NCI-H1694 (cell line): ENCODE results near the gene PPM1E.
"Not testable (repeated sequence)": the region's sequence is repeated elsewhere in the genome, so short reads cannot be mapped to it uniquely, and the experiment has no call there.

Source experiments
- DNase-seq: peaks from one replicate; lab custom pipeline; 2025; lab: John Stamatoyannopoulos, UW

The PPM1E gene

DNA sequence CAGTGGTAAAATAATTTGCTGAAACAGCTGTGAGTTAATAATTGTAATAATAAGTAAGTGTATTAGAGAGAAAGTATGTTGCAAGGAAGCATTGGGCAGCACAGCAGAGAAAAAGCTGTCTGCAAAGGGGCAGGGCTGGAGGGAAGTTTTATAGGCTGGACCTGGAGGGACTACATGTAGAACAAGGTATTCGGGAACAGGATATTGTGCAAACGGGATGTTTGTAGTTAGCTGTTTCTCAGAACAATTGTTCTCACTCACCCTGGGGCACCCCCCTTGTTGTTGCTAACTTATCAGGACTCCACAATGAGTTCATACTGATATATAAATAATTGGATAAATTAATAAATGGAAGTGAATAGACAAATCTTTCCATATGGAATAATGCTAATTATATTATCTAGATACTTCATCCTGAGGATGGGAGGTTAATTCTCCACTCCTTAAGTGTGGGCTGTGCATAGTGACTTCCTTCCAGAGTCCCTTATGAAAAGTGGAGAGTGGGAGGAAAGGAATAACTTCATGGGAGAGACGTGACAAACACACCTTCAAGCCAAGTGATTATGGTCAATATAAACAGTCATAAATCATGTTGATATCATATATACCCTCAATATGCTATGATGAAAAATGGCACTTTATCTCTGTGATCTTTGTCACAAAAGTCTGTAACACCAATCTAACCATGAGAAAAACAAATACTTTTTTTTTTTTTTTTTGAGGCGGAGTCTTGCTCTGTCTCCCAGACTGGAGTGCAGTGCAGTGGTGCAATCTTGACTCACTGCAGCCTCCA, 85.4 kb downstream of the PPM1E start:
- no peak for DNase-seq

DNA sequence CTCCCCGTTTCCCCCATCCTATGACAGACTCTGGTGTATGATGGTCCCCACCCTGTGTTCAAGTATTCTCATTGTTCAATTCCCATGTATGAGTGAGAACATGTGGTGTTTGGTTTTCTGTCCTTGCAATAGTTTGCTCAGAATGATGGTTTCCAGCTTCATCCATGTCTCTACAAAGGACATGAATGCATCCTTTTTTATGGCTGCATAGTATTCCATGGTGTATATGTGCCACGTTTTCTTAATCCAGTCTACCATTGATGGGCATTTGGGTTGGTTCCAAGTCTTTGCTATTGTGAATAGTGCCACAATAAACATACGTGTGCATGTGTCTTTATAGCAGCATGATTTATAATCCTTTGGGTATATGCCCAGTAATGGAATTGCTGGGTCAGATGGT, 90.8 kb downstream of the PPM1E start:
- DNase-seq = not testable (repeated sequence)

DNA sequence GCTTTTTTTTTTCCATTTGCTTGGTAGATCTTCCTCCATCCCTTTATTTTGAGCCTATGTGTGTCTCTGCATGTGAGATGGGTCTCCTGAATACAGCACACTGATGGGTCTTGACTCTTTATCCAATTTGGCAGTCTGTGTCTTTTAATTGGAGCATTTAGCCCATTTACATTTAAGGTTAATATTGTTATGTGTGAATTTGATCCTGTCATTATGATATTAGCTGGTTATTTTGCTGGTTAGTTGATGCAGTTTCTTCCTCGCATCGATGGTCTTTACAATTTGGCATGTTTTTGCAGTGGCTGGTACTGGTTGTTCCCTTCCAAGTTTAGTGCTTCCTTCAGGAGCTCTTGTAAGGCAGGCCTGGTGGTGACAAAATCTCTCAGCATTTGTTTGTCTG, 94.5 kb downstream of the PPM1E start:
- not testable (repeated sequence) for DNase-seq

DNA sequence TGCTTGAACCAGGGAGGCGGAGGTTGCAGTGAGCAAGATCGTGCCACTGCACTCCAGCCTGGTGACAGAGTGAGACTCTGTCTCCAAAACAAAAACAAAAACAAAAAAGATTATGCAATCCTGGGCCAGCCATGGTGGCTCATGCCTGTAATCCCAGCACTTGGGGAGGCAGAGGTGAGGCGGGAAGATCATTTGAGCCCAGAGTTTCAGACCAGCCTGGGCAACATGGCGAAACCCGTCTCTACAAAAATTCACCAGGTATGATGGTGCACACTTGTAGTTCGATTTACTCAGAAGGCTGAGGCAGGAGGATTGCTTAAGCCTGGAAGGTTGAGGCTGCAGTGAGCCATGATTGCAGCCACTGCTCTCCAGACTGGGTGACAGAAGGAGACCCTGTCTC, 109.6 kb downstream of the PPM1E start:
- DNase-seq = no peak

DNA sequence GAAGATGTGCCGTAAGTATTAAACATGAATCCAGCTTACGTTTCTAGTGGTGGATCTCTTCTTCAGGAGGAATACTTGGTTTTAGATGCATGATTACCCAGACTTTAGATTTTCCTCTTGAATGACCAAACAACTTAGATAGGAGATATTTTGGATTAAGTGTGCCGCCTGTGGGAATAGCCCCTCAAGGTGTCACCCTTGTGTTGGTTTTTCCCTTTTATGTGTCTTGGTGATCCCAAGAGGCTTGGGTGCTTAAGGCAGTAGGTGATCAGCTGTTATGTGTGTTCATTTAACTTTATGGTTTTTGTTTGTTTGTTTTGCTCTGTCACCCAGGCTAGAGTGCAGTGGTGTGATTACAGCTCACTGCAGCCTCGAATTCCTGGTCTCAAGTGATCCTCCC, 115.1 kb downstream of the PPM1E start:
- DNase-seq = no peak

DNA sequence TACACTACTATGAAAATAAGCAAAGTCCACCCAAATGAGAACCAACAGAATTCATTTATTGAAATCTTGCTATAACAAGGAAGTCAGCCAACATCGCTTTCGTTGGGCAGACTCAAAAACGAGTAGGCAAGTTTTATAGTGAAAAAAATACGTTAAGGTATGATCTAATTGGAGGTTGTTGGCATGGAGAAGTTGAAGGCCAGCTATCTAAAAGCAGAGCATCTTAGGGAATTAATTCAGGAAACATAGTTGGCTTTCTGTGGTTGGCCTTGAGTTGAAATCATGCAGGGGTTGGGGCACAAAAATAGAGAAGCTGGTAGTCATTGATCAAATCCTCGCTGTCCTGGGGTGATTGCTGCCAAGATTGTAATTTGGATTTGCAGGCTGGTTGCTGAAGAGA, 118.3 kb downstream of the PPM1E start:
- no peak for DNase-seq

DNA sequence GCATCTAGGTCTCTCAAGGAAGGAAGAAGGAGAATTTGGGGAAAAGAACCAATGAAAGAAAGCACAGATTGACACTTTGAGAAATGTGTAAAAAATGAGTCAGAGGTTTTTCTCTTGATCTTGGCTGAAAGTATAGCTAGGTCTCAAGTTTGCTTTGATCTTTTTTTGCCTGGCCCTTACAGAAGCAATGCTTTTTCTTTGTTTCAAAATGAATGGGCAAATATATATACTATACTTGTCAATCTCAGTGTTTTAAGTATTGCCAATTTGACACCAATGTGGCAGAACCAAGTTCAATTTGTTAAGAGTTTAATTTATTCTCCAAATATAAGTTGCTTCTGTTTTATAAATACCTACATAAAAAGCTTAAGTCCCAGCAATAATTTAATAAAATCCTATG, 119.6 kb downstream of the PPM1E start:
- no peak for DNase-seq

DNA sequence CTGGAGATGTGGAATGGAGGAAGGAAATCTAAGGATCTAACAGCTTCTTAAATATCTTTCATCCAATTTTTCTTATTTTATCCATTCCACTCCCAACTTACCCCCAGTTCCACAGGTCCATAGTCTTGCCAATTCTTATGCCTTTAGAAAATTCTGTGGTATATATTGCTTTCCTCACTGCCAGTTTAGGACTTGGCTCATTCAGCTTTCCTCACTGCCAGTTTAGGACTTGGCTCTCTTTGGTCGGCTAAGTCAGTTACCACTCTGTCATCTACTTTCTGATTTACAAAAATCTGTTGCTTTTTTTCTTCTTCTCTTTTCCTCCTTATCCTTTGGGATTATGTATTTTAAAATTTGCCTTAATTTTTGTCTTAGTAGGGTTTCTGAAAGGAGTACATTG, 128.5 kb downstream of the PPM1E start:
- DNase-seq = no peak

DNA sequence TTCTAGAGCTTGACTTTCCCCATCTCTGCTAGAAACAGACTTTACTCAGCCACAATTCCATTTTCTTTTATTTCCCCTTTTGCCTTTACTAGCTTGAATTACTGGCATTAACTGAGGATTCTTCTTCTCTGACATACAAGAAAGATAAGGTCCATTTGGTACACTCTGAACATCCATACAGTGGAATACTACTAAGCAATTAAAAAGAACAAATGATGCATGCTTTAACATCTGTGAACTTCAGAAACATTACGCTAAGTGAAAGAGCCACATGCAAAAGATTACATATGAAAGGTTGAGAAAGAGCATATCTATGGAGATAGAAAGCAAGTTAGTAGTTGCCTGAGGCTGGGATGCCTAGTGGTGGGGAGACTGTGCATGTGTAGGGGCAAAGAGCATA, 130.9 kb downstream of the PPM1E start:
- DNase-seq = no peak

DNA sequence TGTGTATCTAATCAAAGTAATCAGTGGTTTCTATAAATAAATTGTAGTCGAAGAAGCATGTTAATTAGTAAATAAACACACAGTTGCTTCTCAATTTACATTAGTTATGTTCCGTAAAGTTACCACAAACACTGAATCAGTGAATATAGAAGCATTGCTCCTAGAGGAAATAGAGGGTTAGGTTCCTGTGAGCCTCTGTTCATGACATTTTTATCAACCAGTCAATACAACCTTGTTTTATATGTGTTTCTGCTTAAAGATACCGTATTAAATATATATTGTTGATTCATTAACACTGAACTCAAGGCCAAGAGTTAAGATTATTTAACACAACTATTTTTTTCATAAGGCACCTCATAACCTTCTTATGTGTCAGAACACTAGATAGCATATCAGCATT, 134.3 kb downstream of the PPM1E start:
- DNase-seq = no peak

DNA sequence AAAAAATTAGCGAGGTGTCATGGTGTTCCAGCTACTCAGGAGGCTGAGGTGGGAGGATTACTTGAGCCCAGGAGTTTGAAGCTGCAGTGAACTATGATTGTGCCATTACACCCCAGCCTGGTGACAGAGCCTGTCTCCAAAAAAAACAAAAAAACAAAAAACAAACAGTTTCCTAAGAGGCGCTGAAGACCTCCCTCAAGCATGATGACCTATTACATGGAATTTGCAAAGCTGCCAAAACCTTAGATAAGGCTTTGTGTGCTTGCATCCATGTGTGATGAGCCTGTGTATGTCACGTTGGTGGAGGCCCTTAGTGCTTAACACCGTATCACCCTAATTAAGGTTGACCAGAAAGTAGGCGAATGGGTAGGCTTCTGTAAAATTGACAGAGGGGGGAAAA, 143.5 kb downstream of the PPM1E start:
- no peak for DNase-seq

DNA sequence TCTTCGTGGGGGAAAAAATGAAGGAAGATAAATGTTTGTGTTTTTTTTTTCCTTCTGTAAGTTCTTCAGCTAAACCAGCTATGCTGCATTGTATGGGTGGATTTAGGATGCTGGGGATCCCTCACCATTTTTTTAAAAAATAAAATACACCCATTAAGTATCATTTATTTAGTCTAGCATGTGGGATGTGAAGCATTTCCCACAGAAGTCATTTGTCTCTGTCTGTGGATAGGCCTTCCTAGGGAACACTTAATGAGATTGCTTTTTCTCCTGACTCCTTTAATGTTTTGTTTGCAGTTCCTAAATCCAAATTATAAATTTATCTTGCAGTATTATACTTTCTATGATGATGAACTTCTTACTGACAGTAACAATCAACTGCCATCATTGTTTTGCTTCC, 146.7 kb downstream of the PPM1E start:
- no peak for DNase-seq

DNA sequence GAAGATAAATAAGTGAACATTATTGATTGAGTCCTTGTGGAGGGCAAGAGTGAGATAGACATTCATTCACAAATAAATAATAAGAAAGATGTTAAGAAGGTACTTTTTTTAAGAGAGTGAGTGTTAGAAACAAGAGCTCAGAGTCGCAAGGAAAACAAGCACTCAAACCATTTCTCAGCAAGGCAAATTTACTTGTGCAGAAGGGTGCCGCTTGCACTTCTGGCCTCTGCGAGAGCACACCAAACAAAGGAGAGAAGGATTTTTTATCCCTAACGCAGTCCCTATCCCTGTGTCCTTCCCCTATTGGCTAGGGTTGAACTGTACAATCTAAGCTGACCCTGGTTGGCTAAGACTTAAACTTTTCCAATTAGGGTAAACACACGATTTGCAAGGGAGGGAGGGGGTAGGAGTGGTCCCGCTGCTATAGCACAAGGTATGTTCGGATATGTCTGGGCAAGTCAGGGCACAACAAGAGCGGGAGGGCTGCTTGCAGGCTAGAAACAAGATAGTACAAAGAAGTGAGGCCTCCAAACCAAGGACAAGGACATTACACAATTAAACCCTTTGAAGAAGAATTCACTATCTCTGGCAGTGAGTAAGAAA, 156.2 kb downstream of the PPM1E start:
- DNase-seq = no peak

DNA sequence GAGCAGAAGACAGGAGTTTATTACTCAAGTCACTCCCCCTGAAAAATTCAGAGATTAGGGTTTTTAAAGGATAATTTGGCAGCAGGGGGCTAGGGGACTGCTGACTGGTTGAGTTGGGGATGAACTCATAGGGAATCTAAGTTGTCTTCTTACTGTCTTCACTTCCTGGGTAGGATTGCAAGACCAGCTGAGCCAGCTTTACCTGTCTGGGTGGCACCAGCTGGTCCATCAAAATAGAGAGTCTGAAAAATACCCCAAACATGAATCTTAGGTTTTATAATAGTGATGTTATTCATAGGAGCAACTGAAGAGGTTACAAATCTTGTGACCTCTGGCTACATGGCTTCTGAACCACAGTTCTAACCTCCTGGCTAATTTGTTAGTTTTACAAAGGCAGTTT, 157.9 kb downstream of the PPM1E start:
- no peak for DNase-seq

DNA sequence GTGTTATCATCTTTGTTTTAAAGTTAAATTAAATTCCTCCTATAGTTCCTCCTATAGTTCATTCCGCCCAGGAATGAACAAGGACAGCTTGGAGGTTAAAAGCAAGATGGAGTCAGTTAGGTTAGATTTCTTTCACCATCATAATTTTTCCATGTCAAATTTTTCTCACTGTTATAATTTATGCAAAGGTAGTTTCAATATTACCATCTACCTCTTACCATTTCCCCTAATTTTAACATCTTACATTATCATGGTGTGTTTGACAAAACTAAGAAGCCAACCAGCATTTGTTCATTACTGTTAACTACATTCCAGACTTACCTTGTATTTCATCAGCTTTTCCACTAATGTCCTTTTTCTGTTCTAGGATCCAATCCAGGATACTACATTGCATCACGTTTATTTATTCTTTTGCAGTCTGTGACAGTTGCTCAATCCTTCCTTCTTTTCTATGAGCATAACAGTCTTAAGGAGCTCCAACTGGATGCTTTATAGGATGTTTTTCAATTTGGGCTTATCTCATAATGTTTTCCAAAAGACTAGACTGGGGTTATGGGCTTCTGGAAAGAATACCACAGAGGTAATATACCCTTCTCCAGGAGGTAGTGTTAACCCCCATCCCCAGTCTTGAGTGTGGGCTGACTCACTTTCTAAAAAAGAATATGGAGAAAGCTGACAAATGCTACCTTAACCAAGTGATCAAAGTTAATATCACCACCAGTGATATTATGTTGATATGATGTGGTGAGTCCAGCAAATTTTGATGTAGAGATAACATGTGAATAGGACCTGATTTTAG, 158.5 kb downstream of the PPM1E start:
- no peak for DNase-seq

DNA sequence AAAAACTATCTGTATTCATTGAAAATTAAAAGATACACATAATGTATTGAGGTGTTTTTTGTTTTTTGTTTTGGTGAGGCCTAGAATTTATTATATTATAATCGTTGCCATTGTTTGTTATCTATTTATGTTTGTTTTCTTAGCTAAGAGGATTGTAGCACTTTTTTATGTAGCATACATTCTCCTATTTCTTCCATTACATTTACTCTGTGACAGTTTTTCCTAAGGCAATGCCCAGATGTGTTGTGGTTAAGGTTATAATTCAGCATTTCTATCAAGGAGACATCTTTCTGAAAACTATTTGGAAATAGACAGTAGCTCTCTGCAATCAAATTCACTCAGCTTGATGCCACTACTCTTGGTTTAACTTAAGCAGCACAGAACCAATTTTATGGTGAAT, 161.6 kb downstream of the PPM1E start:
- DNase-seq = no peak

DNA sequence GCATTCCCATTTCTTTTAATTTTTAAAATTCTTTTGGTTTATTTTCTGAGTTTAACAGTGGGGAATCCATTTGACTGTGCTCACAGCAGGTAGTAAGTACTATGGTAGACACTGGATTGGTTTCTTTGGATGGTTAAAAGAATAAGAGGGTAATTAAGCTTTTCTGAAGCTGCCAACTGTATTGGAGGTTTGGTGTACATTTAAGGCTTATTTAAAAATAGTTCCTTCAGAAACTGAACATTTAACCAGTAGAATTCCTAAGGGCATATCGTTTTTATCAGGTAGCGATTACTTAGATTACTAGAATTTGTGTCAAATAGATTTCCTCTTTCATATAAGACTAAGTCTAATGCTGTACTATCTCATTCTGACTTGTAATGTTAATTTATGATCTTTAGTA, 162.4 kb downstream of the PPM1E start:
- no peak for DNase-seq

DNA sequence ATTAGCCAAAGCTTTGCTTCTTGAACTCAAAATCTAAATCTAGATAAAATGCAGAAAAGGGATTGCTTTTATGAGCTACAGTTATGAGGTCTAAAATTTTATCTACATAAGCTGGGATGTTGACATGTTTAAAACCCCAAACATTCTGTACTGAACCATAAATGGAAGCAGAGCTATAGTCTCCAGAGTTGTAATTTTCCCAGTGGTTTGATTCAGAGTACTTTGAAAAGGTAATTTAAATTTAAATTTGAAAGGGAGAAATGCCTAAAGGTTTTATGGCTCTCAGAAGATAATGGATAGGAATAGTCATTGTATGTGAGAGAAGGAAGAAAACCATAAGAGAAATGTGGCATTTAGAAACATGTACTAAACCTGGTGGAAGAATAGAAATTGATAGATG, 163.2 kb downstream of the PPM1E start:
- DNase-seq = no peak

DNA sequence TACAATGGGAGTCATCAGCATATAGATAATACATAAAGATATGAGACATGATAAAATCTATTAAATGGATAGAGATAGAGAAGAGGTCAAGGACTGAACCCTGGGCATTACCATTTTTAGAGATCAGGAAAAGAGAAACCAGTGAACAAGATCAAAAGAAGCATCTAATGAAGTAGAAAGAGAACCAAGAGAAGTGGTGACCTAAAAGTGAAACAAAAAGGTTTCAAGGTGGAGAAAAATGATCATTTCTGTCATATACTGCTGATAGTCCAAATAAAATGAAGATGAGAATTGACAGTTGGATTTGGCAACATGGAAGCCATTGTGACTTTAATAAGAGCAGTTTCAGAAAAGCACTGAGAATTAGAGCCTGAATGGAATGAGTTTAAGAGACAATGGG, 165.1 kb downstream of the PPM1E start:
- no peak for DNase-seq

DNA sequence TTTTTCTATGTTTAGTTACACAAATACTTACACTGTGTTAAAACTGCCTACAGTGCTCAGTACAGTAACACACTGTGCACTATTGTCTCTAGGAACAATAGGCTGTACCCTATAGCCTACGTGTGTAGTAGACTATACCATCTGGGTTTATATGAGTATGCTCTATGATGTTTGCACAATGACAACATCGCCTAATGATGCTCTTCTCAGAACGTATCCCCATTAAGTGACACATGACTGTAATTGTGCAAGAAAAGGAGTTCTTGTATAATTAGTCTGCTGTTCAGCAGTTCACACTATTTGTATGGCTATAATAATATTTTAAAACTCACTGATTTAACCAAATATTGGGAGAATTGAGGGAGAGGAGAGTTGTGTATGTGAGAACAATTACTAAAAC, 177.3 kb downstream of the PPM1E start:
- no peak for DNase-seq

DNA sequence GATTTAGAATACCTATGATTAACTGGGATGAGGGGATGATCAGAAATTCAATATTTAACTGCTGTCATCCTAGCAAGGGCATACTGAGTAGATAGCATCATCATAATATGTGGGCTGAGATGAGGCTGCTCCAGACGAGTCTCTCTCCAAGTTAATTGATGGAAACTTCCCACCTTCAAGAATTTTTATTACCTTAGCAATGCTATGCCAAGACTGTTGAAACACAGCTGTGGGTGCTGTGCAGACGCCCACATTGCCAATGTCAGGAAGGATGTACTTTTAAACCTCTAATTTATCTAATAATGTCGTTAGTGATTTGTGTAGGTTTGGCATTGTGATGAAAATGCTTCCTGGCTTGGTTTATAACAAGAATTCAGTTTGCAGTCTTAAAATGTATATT, 180.6 kb downstream of the PPM1E start:
- no peak for DNase-seq

DNA sequence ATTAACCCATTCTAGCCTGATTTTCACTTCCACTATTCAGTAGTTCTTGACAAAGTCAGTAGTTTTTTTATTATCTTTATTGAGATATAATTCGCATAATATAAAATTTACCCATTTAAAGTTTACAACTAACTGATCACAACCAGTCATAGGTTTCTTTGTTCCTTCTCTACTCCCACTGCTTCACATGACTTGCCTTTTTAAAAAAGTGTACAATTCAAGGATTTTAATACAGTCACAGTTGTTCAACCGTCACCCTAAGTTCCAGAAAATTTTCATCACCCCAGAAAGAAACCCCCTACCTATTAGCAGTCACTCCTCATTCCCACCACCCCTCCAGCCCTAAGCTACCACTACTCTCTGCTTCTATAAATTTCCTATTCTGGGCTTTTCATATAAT, 188.5 kb downstream of the PPM1E start:
- DNase-seq = no peak

DNA sequence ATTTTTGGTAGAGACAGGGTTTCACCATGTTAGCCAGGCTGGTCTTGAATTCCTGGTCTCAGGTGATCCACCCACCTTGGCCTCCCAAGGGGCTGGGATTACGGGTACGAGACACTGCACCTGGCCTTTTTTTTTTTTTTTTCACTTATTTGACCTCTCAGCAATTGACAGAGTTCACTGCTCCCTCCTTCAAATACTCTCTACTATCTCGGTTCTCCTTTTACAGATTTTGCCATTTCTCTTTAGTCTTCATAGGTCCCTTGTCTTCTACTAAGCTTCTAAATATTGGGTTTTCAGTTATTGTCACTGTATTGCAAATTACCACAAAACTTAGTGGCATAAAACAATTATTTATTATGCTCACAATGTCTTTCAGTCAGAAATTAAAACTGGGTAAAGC, 191.8 kb downstream of the PPM1E start:
- no peak for DNase-seq
